HK-2 (cell line): ENCODE measurements around the gene ANKRD50.
A peak's percentile ranks its signal among the peaks of the same experiment; 100 is the strongest.

Experiments used
- DNase-seq: peaks from one replicate; pipeline ENCODE4 v3.0.0-alpha.2; 2018; ENCODE audit not compliant: unreplicated experiment

Gene ANKRD50

DNA sequence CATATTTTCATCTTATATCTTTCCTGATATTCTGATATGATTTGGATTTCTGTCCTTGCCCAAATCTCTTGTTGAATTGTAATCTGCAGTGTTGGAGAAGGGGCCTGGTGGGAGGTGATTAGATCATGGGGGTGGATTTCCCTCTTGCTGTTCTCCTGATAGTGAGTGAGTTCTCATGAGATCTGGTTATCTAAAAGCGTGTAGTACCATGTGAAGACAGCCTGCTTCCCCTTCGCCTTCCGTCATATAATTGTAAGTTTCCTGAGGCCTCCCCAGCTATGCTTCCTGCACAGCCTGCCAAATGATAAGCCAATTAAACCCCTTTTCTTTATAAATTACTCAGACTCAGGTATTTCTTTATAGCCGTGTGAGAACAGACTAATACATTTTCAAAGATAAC, 77.2 kb downstream of the ANKRD50 start:
- no peak for DNase-seq

DNA sequence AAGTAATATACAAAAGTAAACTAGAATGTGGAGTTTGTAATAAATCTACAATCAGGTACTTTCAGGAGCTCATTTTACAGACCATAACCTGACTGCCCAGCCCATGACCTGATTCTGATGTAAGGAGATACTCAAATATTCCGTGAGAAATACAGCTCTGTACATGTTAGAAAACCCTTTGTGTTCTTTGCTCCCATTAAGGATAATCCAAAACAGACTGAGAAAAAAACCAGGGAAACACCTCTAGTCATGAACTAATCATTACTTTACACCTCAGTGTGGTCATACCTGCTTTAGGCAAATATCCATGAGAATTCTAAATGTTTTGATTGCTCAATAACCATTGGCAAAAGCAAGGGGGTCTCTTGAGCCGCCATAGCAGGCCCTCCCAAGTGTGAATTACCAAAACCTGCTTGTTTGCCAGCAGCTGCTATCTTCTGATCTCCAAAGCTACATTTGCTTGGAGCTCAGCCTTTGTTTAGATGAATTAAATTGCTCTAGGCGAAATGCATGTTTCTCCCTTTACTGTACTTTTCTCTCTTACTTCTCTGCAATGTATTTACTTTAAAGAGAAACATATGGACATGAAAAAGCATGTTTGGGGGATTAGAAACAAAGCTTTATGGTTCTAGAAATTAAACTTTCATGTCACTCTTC, 79.1 kb downstream of the ANKRD50 start:
- no peak for DNase-seq

DNA sequence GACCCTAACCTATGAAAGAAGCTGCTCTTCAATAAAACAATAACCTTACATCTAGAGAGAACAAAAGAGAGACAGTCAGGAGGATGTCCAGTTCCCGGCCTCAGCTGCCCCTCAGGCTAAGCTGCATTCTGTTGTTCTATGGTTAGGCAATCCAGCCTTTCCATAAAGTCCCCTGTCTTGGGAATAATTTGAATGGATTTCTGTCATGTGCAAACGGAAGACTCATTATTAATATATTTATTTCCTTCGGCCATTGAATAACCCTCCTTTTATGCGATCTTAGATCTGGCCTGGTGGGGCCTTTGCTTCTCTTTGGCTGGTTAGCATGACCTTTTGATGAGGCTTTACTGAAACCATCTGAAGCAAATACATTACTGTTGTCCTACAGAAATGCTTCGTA, 80.1 kb downstream of the ANKRD50 start:
- no peak for DNase-seq

DNA sequence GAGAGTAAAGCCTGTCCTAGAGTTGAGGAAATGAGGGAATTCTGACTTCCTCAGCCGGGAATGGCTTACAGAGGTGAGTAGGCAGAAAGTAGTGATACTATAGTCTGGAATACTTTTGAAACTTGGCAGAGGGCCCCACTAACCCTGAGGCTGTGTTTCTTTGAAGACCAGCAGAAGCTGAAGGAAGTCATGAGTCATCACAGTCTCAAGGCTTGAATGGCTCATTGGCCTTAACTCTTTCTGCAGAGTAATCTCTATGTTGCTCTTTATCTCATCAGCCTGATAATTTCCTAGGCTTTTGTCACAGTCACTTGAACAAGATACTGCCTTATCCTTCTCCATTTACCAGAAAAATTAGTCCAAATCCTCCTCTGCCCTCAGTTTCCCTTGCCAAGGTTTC, 80.8 kb downstream of the ANKRD50 start:
- peak; percentile 61 for DNase-seq

DNA sequence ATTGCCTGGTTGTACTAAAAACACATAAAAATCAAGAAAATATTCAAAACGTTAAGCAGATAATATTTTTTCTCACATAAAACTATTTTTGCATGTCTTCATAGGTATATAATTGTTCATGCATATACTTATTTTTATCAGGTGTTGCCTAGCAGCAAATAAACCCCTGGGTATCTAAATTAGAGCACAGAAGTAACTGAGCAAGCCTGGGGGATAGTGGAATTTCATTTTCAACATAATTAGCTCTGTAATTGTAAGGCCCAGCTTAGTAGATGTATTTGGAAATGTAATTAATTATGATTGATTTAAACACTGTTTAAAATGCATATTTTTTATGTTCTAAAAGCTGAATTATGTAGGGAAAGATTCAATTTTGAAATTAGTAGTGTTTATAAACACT, 82.9 kb downstream of the ANKRD50 start:
- no peak for DNase-seq
